Embryonic facial prominence (tissue), 1 donor: Measurements from ENCODE around the gene PPP1R7.

Experiments
- DNase-seq: peaks from one replicate; pipeline ENCODE4 v3.0.0-alpha.2; 2016; ENCODE audit errors: extremely low spot score

The PPP1R7 gene

GRCh38 chr2:241168366-241168765, 18.1 kb downstream of the PPP1R7 start:
- no peak for DNase-seq

DNA sequence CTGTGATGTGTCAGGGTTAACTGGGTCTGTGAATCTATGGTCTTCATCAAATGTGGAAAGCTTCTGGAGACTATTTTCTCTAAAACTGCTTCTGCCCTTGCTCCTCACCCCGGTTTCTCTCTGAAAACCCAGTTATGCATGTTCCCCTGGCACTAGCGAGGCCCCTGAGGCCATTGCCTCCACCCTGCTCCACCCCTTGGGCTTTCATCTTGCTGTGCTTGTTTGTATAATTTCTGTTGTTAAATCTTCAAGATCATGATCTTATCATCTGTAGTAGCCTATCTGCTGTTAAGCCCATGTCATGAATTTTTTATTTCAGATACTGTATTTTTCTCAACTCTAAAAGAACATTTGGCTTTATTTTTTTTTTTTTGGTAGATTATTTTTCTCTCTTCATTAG, 23.3 kb downstream of the PPP1R7 start:
- no peak for DNase-seq

DNA sequence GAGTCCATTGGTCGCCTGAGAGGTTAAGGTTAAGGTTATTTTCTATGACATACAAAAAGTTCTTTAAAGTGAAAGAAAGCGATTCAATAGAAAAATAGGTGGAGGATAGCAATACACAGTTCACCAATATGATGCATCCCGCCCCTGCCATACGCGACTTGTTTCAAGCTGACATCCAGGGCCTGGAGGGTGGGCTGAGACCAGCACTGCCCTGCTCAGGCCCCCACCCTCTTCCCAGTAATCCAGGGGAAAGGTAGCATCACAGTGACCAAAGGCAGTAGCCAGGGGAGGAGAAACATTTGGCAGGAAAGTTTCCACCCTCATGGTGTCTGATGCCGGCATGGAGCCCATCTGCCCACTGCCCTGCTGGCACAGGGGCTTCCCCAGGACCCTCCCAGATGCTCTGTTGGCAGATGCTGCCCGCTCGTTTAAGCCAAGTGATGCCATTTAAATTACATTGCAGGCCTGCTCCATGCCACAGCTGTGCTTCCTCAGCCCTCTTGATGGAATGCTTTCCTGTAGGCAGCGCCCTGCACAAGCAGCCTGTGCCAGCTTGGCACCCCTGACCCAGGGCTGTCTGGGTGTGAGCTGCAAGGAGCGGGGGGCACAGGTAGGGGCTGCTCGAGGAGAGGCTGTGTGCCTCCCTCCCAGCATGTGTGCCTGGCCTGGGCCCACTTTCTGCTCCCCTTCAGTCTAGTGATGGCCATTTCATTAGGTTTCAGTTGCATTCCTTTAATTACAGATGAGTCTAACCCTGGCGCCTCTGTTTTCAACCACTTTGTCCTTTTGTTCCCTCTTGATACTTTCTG, 27.5 kb downstream of the PPP1R7 start:
- DNase-seq, result no peak

- DNase-seq, result no peak
Measured at GRCh38 chr2:241178961-241179360, 28.7 kb downstream of the PPP1R7 start.

DNA sequence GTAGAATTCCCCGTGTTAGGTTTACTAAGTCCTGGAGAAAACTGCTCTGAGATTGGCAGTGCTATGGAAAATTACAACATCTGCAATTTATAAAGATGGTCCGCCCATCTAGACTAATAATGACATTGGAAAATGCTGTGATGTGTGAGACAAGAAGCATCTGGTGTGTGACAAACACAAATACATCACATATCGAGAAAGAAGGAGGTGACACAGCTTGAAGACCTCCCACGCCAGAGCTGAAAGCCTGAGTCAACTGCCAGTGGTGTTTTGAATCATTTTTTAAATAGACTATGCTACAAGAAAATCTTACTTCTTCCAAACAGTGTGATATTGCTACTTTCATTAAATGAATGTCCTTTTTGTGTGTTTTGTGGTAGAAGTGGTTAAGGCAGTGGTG, 29.6 kb downstream of the PPP1R7 start:
- DNase-seq, result no peak

GRCh38 chr2:241180495-241180894, 30.2 kb downstream of the PPP1R7 start:
- no peak for DNase-seq

- no peak for DNase-seq
Measured at GRCh38 chr2:241182126-241182525, 31.9 kb downstream of the PPP1R7 start.

- DNase-seq, result no peak
Measured at GRCh38 chr2:241182531-241183133, 32.4 kb downstream of the PPP1R7 start.

GRCh38 chr2:241183221-241183620, 33.0 kb downstream of the PPP1R7 start:
- DNase-seq, result no peak

- no peak for DNase-seq
Measured at GRCh38 chr2:241184901-241185300, 34.6 kb downstream of the PPP1R7 start.

DNA sequence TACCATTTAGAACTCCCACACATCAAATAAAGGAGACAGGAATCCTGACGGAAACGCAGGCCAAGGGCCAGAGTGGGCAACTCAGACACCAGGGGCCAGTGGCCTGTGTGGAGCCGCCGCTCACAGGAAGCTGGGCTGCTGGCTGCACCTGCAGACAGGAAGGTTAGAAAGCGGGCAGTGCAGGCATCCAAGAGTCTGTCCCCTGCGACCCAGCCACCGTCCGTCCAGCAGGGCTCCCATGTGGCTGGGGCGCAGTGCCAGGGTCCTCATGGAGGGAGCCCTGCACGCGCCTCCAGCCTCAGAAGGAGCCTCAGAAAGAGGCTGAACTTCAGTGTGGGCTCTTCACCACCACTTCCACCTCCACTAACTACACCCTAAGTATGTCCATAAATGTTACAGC, 35.7 kb downstream of the PPP1R7 start:
- no peak for DNase-seq

- DNase-seq, result peak; percentile 29
Measured at GRCh38 chr2:241187101-241187917, 37.0 kb downstream of the PPP1R7 start.

- no peak for DNase-seq
Measured at GRCh38 chr2:241187918-241188234, 37.6 kb downstream of the PPP1R7 start.

- no peak for DNase-seq
Measured at GRCh38 chr2:241188361-241189092, 38.3 kb downstream of the PPP1R7 start, which contains the start of gene ANO7. ANO7 (plus strand) TSS chr2:241188677; CDS start chr2:241190064, 1,387 bp downstream.

GRCh38 chr2:241189093-241189855, 39.0 kb downstream of the PPP1R7 start:
- DNase-seq, result no peak

- DNase-seq, result no peak
Measured at GRCh38 chr2:241189856-241190201, 39.6 kb downstream of the PPP1R7 start.

DNA sequence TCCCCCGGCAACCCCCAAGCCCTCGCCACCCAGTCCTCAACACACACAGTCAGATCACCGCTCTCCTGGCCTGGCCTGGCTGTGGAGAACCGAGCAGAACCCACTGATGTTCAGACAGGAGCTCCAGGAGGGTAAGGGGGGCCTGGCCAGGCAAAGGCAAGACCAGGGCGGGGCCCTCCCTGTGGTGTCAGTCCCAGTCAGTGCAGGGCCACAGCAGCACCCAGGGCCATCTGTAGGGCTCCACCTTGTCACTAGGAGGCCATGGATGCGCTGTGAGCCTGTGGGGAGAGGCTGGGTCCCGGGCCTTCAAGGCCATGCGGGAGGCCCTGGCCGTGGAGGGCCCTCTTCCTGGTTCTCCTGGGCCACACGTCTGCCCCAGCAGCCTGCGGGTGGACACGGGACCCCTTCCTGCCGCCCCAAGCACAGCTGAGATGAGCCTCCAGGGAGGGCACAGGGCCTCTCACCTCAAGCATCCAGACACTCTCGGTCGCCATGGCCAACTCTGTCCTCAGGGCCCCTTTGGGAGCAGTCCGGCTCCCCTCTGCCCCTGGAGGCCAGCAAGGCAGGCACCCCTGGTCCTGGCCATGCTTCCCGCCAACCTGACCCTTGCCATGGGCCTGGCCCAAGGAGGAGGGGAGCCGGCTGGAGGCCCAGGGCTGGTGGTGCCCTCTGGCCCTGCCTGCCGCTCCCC, 40.2 kb downstream of the PPP1R7 start:
- DNase-seq, result no peak

DNA sequence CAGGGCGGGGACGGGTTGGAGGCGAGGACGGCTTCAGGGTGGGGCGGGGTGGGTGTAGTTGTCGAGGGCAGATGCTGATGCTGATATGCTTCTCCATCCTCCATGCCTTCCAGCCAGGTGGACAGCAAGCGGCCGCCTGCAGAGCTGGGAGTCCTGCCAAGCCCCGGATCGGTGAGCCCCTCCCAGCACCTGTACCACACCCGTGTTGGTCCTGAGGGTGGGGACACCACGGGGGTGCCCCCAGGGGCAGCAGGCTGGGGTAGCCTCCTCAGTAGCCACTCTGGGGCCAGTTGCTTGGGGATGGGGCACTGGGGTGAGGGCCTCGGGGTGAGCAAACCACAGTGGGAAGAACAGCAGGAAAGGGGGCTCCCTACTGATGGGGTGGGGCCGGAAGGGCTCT, 40.8 kb downstream of the PPP1R7 start:
- no peak for DNase-seq

DNA sequence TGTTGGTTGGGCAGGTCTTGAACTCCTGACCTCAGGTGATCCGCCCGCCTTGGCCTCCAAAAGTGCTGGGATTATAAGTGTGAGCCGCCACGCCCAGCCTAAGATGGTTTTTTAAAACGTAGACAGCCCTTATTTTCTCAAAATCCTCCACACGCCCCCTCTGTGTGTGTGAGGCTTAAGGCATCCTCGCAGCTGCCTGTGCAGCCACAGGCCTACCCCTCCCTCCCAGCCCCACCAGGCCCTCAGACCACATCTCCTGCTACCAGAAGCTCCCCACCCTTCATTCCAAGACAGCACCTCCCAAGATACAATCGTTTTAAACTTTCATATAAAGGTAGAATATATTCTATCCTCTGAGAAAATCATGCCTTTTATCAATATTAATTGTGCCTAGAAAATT, 43.0 kb downstream of the PPP1R7 start:
- DNase-seq, result no peak

- DNase-seq, result no peak
Measured at GRCh38 chr2:241194811-241195210, 44.5 kb downstream of the PPP1R7 start.
